Kidney epithelial cell (primary cell): ENCODE measurements around the gene TMEM178A. TPM values are rescaled to one million over a fixed set of nuclear protein-coding genes. Genes with fewer than 3 reads are reported as not detected.

ENCODE experiments used
- DNase-seq: peaks from one replicate; pipeline ENCODE4 v3.0.0-alpha.2; 2010; ENCODE audit warnings: low read depth
- H3K27me3 ChIP-seq: 2 replicates; pipeline ENCODE4 v1.6.0; 2011; ENCODE audit warnings: low read length; ENCODE audit not compliant: control insufficient read depth, insufficient read depth
- H3K36me3 ChIP-seq: 2 replicates; pipeline ENCODE4 v1.5.1; 2011; ENCODE audit warnings: low read length; ENCODE audit not compliant: control insufficient read depth, insufficient read depth
- H3K4me3 ChIP-seq: 2 replicates; pipeline ENCODE4 v1.5.1; 2011; ENCODE audit warnings: low read depth, mild to moderate bottlenecking, control low read depth, low read length
- CTCF ChIP-seq: IDR thresholded peaks from 2 replicates; pipeline ENCODE4 v1.5.1; 2011; ENCODE audit warnings: mild to moderate bottlenecking, moderate library complexity, low read length, control low read depth, inconsistent platforms; ENCODE audit not compliant: insufficient read depth, poor library complexity, severe bottlenecking
- total RNA-seq: library from RNA; depleted of rRNA; stranded (reverse); fragments of >200 nt; gene quantifications from 2 replicates; pipeline ENCODE4 v1.2.3, GENCODE V29; 2015

Gene TMEM178A
- total RNA-seq, 1 donor from 2014 or later, result 1.7 TPM

GRCh38 chr2:39659765-39660611 is 5.7 kb upstream of the TMEM178A start:
- H3K36me3 ChIP-seq, result no peaks in the 10 kb centered on the region
- H3K27me3 ChIP-seq, result peaks cover under 1% of the 10 kb centered on the region
- no peak for TF ChIP-seq CTCF
- DNase-seq, result no peak
- no peak overlapping the region for H3K4me3 ChIP-seq

GRCh38 chr2:39660612-39661236 is 5.0 kb upstream of the TMEM178A start:
- DNase-seq, result no peak
- Histone ChIP-seq H3K4me3 (no peak overlapping the region), H3K27me3 (peaks cover 4% of the 10 kb centered on the region), H3K36me3 (no peaks in the 10 kb centered on the region)
- no peak for TF ChIP-seq CTCF

- no peak for TF ChIP-seq CTCF
- Histone ChIP-seq H3K4me3 (no peak overlapping the region), H3K36me3 (no peaks in the 10 kb centered on the region), H3K27me3 (peaks cover 14% of the 10 kb centered on the region)
- no peak for DNase-seq
These were observed 3.9 kb upstream of the TMEM178A start for GRCh38 chr2:39661826-39662225.

GRCh38 chr2:39663187-39663930 is 2.4 kb upstream of the TMEM178A start:
- no peak overlapping the region for H3K4me3 ChIP-seq
- DNase-seq, result no peak
- H3K27me3 ChIP-seq, result peaks cover 24% of the 10 kb centered on the region
- H3K36me3 ChIP-seq, result no peaks in the 10 kb centered on the region
- TF ChIP-seq CTCF, result no peak

GRCh38 chr2:39664232-39664887 is 1.4 kb upstream of the TMEM178A start:
- Histone ChIP-seq H3K27me3 (peaks cover 24% of the 10 kb centered on the region), H3K36me3 (no peaks in the 10 kb centered on the region), H3K4me3 (no peak overlapping the region)
- no peak for TF ChIP-seq CTCF
- no peak for DNase-seq
